Measurements from ENCODE around the gene SCAMP1. TPM values are rescaled to one million over a fixed set of nuclear protein-coding genes. Genes with fewer than 3 reads are reported as not detected.

SCAMP1 gene
- total and polyA plus RNA-seq, 2 of the 8 experiments (the other 6 are each of a cell fraction or from before 2014, with no cell fraction given): 18.6 to 55.9 TPM

DNA sequence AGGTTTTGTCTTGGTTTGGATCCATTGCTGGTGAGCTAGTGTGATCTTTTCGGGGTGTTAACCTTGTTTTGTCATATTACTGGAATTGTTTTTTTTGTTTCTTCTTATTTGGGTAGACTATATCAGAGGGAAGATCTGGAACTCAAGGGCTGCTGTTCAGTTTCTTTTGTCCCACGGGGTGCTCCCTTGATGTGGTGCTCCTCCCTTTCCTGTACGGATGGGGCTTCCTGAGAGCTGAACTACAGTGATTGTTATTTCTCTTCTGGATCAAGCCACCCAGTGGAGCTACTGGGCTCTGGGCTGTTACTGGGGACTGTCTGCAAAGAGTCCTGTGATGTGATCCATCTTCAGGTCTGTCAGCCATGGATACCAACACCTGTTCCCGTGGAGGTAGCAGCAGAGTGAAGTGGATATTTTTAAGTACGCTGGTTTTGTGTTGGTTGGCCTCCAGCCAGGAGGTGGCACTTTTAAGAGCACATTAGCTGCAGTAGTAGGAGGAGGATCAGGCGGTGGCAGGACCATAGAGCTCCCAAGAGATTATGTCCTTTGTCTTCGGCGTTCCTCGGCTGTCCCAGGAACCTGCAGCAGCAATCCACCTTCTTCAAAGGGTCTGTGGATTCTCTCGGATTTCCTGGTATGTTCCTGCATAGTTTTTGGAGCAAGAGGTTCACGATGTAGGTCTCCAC lies 27.2 kb downstream of the SCAMP1 start:
- POLR2A ChIA-PET (ENCODE audit: partially characterized antibody): no interaction called here

More for the DNA sequence above, 27.2 kb downstream of the SCAMP1 start:
- no peak overlapping the region for H2BK5ac ChIP-seq (ENCODE audit: low read depth, low read length)
- no peak overlapping the region for H4K91ac ChIP-seq (replicated peaks; ENCODE audit: insufficient read length, low read length)
- TF ChIP-seq RFX5 (IDR thresholded peaks at IDR 0.05; ENCODE audit: borderline replicate concordance, low read depth, low read length): no peak
- TF ChIP-seq CBX8 (IDR thresholded peaks at IDR 0.05; ENCODE audit: borderline replicate concordance, low read depth, low read length): no peak
- no peak for TF ChIP-seq PHF8 (conservative IDR thresholded peaks at IDR 0.05; ENCODE audit: low read depth, low read length)
- TF ChIP-seq SIX5 (IDR thresholded peaks at IDR 0.05; ENCODE audit: low read depth, low read length): no peak
- no peak for TF ChIP-seq HDAC2 (IDR thresholded peaks at IDR 0.05; ENCODE audit: borderline replicate concordance in 1 of 2, low read depth in 2 of 2, low read length in 2 of 2)
- no peaks in the 10 kb centered on the region for H3K79me1 ChIP-seq (ENCODE audit: low read depth, low read length)
- H3K4ac ChIP-seq (replicated peaks; ENCODE audit: insufficient read length, low read depth, low read length): no peak overlapping the region
- no peaks in the 10 kb centered on the region for H3K27me3 ChIP-seq (replicated peaks in 1 of 4; ENCODE audit: control insufficient read depth in 3 of 4, extremely low read depth in 1 of 4, insufficient read depth in 3 of 4, low read length in 3 of 4)
- FAIRE-seq (no peak), DNase-seq (ENCODE audit: low read depth in 1 of 2, low spot score in 2 of 2) (no peak)
- H3K4me3 ChIP-seq (ENCODE audit: extremely low read depth in 1 of 4, insufficient read depth in 2 of 4, low read depth in 3 of 4, low read length in 4 of 4): no peak overlapping the region
- no peaks in the 10 kb centered on the region; the same call in 1 of the 2 replicates for H3K23me2 ChIP-seq (ENCODE audit: low read depth, low read length)
- H3K9me3 ChIP-seq (ENCODE audit: insufficient read depth in 2 of 2, low read depth in 1 of 2, low read length in 1 of 2): peaks cover 4 to 6% of the 10 kb centered on the region in 2 experiments; a peak in 2 of 4 replicates
- no peak overlapping the region for H3K23ac ChIP-seq (ENCODE audit: insufficient read length)
- H3K4me2 ChIP-seq (ENCODE audit: insufficient read depth in 1 of 2, low read depth in 2 of 2, low read length in 2 of 2): no peak overlapping the region
- H2AFZ ChIP-seq (ENCODE audit: low read length): no peak overlapping the region
- H4K5ac ChIP-seq (ENCODE audit: insufficient read length, low read depth, low read length): no peak overlapping the region
- H3K14ac ChIP-seq (ENCODE audit: insufficient read length): no peak overlapping the region
- no peak overlapping the region for H2BK12ac ChIP-seq (ENCODE audit: low read depth, low read length)
- H3K36me3 ChIP-seq (ENCODE audit: control insufficient read depth in 2 of 4, insufficient read depth in 4 of 4, low read length in 3 of 4): peaks cover 0 to 10% (median 3%) of the 10 kb centered on the region in 4 experiments; a peak in 2 of 8 replicates
- H3K9ac ChIP-seq (replicated peaks in 1 of 4; ENCODE audit: extremely low read depth in 1 of 4, low read depth in 3 of 4, low read length in 3 of 4): no peak overlapping the region
- no peak overlapping the region for H4K8ac ChIP-seq (ENCODE audit: extremely low read depth, insufficient read depth, low read length)
- H3K56ac ChIP-seq (replicated peaks; ENCODE audit: insufficient read length, low read depth, low read length): no peak overlapping the region
- no peak overlapping the region for H3K27ac ChIP-seq (ENCODE audit: low read depth, low read length)
- H4K20me1 ChIP-seq (replicated peaks in 1 of 2; ENCODE audit: control insufficient read depth in 1 of 2, insufficient read depth in 2 of 2, low read length in 2 of 2): peaks cover 0 to 1% of the 10 kb centered on the region in 2 experiments
- no peak overlapping the region for H3K18ac ChIP-seq (ENCODE audit: extremely low read depth, low read length)
- no peak overlapping the region for H2AK5ac ChIP-seq (ENCODE audit: low read depth, low read length)
- CTCF ChIA-PET (ENCODE audit: partially characterized antibody): interaction anchor here (0.7 to 1.0 kb wide), 2 partner anchors 16 to 23 kb away, joined by 3 read pairs; no protein-coding TSS in a partner anchor
- H3K79me2 ChIP-seq (ENCODE audit: control insufficient read depth in 1 of 2, insufficient read depth in 2 of 2, low read length in 2 of 2): peaks cover 0 to 49% of the 10 kb centered on the region in 2 experiments; a peak in 2 of 4 replicates
- 91% methylated on average over 11 of the region's 11 CpGs; no CpG with 5 or more reads in 1 of the 2 experiments for WGBS, 2 experiments (ENCODE audit: extremely low coverage in 1 of 2, insufficient coverage in 1 of 2, insufficient read length in 1 of 2, insufficient replicate concordance in 2 of 2, low coverage in 1 of 2, low lambda C conversion rate in 2 of 2, missing lambda C conversion rate in 1 of 2)
- no peak overlapping the region for H2BK20ac ChIP-seq (ENCODE audit: low read length)
- H2BK15ac ChIP-seq (ENCODE audit: low read length): no peak overlapping the region
- no peaks in the 10 kb centered on the region for H3K4me1 ChIP-seq (replicated peaks in 1 of 4; ENCODE audit: control insufficient read depth in 3 of 4, insufficient read depth in 4 of 4, low read length in 3 of 4)
- no peak overlapping the region for H2BK120ac ChIP-seq (replicated peaks; ENCODE audit: low read depth, low read length)
